Spinal cord (tissue), 10 donors: Measurements from ENCODE around the gene NLRC5. TPM values are rescaled to one million over a fixed set of nuclear protein-coding genes. Genes with fewer than 3 reads are reported as not detected.

Experiments used
- DNase-seq, 6 donors: peaks; one replicate each; pipeline versions ENCODE4 v3.0.0 to v3.0.0-alpha.2; 2013 to 2015; ENCODE audit warnings: low spot score in 6 of 6, low read depth in 4 of 6
- H3K27ac ChIP-seq: one replicate; pipeline ENCODE4 v1.5.1; 2013; ENCODE audit warnings: low read depth, low read length, control low read depth
- H3K27me3 ChIP-seq: one replicate; pipeline ENCODE4 v1.6.1; 2013; ENCODE audit warnings: low read length; ENCODE audit not compliant: control insufficient read depth, insufficient read depth
- H3K36me3 ChIP-seq: one replicate; pipeline ENCODE4 v1.6.1; 2013; ENCODE audit warnings: low read length; ENCODE audit not compliant: control insufficient read depth, insufficient read depth
- H3K4me1 ChIP-seq: one replicate; pipeline ENCODE4 v1.6.1; 2013; ENCODE audit warnings: low read length; ENCODE audit not compliant: control insufficient read depth, insufficient read depth
- H3K4me3 ChIP-seq: one replicate; pipeline ENCODE4 v1.5.1; 2013; ENCODE audit warnings: low read depth, low read length, control low read depth
- H3K9me3 ChIP-seq: one replicate; pipeline ENCODE4 v1.6.1; 2013; ENCODE audit warnings: low read length; ENCODE audit not compliant: control insufficient read depth, insufficient read depth
- WGBS: methylation state at CpG from one replicate; pipeline ENCODE4 v1.1.5; 2013; ENCODE audit warnings: missing lambda C conversion rate; ENCODE audit not compliant: insufficient coverage; 5-methylcytosine and 5-hydroxymethylcytosine counted together
- polyA plus RNA-seq, 2 donors: library from polyadenylated mRNA; unstranded; fragments of 120-200 nt; gene quantifications; one replicate each; pipeline ENCODE4 v1.2.1, GENCODE V29; 2013; ENCODE audit not compliant: insufficient read length in 2 of 2
- total RNA-seq, 2 donors: library from RNA; depleted of rRNA in 1 of 2; stranded (reverse); fragments of 120-200 nt in 1 of 2; fragments of >200 nt in 1 of 2; gene quantifications; one replicate each; pipeline versions ENCODE4 v1.2.3 to v1.2.4, GENCODE V29; 2013 to 2014
- donor health status: healthy.

Gene NLRC5
- total and polyA plus RNA-seq, 4 donors, result 2.5 to 5.7 (median 4.8) TPM

DNA sequence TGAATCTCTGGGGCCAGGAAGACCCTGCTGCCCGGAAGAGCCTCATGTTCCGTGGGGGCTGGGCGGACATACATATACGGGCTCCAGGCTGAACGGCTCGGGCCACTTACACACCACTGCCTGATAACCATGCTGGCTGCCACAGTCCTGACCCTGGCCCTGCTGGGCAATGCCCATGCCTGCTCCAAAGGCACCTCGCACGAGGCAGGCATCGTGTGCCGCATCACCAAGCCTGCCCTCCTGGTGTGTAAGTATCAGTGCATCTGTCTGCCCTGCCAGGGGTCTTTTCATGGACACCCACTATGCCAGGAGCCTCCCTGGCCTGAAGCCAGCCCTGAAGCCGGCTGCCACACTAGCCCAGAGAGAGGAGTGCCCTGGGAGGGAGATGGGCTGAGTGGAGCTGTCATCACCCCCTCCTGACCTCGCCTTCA lies 27.5 kb upstream of the NLRC5 start, which contains the start of gene CETP:
Gene CETP (plus strand): TSS at position 100 of the 431 bp plus-strand sequence. CDS start 30 bp downstream, at position 130.
- H3K27ac ChIP-seq, result peak within 1 kb of the TSS; percentile 33
- WGBS, result 59% methylated on average over 11 of the region's 12 CpGs
- no peak for DNase-seq
- peaks cover 28% of the 10 kb centered on the region for H3K4me1 ChIP-seq
- no peak within 1 kb of the TSS for H3K4me3 ChIP-seq
- H3K27me3 ChIP-seq, result no peaks in the 10 kb centered on the region
- H3K36me3 ChIP-seq, result no peaks in the 10 kb centered on the region
- no peaks in the 10 kb centered on the region for H3K9me3 ChIP-seq

DNA sequence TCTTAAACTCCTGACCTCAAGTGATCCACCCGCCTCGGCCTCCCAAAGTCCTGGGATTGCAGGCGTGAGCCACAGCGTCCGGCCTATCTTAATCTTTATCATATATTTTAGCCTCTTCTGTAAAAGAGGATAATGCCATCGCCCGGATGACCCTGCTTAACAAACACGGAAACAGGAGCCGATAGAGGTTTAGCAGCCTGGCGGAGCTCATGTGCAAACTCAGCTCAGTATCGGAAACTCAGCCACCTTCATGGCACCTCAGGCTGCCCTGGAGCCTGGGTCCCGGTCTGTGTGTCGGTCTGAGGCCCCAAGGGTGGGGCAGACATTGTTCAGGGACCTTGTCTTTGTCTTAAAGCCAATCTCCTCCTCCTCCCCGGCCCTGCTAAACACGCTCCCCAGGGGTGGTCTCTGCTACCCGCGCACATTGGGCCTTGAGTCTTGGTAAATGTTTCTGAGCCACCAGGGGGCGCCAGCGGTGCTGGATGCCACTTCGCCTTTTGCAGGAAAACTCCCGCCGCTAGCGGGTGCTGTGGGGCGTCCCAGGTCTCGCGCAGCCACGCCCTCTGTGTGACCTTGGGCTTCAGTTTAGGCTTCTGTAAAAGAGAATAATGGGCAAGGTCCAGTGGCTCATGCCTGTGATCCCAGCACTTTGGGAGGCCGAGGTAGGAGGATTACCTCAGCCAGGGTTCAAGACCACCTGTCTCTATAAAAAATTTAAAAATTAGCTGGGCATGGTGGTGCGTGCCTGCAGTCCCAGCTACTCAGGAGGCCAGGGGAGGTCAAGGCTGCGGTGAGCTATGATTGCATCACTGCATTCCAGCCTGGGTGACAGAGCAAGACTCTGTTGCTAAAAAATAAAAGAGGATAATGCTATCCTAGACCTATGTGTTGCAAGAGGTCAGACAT lies 24.9 kb upstream of the NLRC5 start:
- peak in 3 of 6 donors; percentile 11 to 67 (median 51) for DNase-seq
- Histone ChIP-seq H3K9me3 (no peaks in the 10 kb centered on the region), H3K27me3 (no peaks in the 10 kb centered on the region), H3K4me1 (peaks cover 26% of the 10 kb centered on the region), H3K36me3 (no peaks in the 10 kb centered on the region), H3K27ac (no peak overlapping the region), H3K4me3 (no peak overlapping the region)
- 45% methylated on average over 29 of the region's 30 CpGs for WGBS

DNA sequence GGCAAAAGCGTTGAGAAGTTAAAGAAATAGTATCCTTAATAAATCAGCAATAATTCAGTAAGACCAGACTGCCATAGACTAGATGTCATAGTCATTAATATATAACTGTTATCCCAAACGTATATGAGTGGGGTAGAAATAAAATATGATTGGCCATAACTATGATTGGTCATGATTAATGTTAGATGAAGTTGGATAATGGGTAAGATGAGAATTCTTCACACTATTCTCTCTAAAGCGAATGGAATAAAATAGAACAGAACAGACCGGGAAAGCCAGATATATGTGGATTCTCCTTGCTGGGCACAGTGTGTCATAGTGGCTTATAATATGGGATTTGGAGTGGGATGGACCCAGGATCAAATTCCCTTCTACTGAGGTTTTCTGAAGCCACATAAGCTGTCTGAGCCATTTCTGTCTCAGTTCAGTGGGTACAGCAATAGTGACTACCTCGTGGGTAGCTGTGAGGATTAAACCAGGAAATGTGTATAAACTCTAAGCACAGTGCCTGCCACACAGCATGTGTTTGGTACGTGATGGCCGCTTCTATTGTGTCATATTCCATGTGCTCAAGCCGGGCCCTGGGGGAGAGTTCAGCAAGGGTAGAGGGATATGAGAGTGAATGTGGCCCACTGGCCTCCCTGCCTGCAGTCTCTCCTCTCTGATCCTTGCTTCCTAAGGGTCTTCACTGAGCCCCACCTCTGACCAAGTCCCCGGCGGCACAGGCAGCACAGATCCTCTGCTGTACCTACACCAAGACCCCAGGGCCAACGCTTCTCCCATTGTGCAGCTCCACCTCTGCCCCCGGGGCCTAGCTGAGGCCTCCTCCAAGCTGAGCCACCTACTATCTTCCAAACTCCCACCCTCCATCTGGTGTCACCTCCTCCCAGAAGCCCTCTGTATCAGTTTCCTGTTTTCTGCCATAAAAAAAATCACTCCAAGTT lies 23.9 kb upstream of the NLRC5 start:
- H3K4me3 ChIP-seq, result no peak overlapping the region
- WGBS, result 77% methylated on average over 8 of the region's 12 CpGs
- H3K4me1 ChIP-seq, result peaks cover 22% of the 10 kb centered on the region
- H3K36me3 ChIP-seq, result no peaks in the 10 kb centered on the region
- H3K27ac ChIP-seq, result peak overlapping the region; percentile 1
- no peaks in the 10 kb centered on the region for H3K27me3 ChIP-seq
- H3K9me3 ChIP-seq, result no peaks in the 10 kb centered on the region
- no peak for DNase-seq

DNA sequence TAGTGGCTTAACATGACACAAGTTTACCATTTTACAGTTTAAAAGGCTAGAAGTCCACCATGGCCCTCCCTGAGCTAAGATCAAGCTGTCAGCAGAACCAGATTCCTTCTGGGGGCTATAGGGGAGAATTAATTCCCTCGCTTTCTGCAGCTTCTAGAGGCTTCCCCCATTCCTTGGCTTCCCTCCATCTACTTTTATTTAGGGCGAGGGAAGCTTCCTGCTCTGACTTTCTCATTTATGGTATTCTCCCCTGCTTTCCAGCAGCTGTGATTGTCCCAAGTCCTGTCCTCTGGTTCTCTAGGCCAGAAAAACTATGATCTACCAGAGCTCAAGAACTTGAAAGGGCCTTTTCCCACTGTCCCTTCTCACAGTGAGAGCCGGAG lies 23.3 kb upstream of the NLRC5 start:
- WGBS, result 67% methylated on average over 1 of the region's 3 CpGs
- no peaks in the 10 kb centered on the region for H3K27me3 ChIP-seq
- H3K4me1 ChIP-seq, result peaks cover 15% of the 10 kb centered on the region
- DNase-seq, result no peak
- no peaks in the 10 kb centered on the region for H3K9me3 ChIP-seq
- no peaks in the 10 kb centered on the region for H3K36me3 ChIP-seq
- no peak overlapping the region for H3K4me3 ChIP-seq
- peak overlapping the region; percentile 1 for H3K27ac ChIP-seq

DNA sequence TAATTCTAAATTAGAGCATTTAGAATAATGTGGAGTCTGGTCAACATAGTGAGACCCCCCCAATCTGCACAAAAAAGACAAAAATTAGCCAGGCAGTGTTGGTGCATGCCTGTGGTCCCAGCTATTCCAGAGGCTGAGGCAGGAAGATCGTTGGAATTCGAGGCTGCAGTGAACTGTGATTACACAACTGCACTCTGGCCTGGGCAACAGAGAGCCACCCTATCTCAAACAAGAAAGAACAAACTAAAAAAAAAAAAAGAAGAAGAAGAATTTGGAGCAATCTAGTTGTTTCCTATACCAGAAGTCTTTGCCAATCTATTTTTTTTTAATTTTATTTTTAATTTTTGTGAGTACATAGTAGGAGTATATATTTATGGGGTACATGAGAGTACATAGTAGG lies 21.6 kb upstream of the NLRC5 start:
- no peaks in the 10 kb centered on the region for H3K9me3 ChIP-seq
- no peak for DNase-seq
- peaks cover 5% of the 10 kb centered on the region for H3K4me1 ChIP-seq
- H3K27me3 ChIP-seq, result no peaks in the 10 kb centered on the region
- H3K4me3 ChIP-seq, result no peak overlapping the region
- H3K27ac ChIP-seq, result no peak overlapping the region
- no CpG with 5 or more reads among the region's 2 CpGs for WGBS
- no peaks in the 10 kb centered on the region for H3K36me3 ChIP-seq

DNA sequence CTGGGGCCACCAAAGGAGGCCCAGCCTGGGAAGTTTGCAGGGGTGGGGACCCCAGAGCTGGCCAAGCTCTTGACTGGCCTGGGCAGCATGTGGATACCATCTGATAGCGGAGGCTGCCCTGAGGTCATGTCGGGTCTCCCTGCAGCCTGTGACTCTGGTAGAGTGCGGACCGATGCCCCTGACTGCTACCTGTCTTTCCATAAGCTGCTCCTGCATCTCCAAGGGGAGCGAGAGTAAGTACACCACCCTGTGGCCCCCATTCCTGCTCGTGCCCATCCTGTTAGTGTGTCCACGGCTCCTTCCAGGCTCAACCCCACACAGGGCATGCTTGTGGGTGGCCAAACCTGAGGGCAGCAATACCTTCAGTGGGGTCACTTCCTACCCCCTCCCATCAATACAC lies 19.6 kb upstream of the NLRC5 start:
- no peak overlapping the region for H3K27ac ChIP-seq
- WGBS, result 89% methylated on average over 7 of the region's 7 CpGs
- no peak for DNase-seq
- no peak overlapping the region for H3K4me3 ChIP-seq
- no peaks in the 10 kb centered on the region for H3K36me3 ChIP-seq
- H3K27me3 ChIP-seq, result no peaks in the 10 kb centered on the region
- H3K9me3 ChIP-seq, result no peaks in the 10 kb centered on the region
- H3K4me1 ChIP-seq, result peaks cover 5% of the 10 kb centered on the region

DNA sequence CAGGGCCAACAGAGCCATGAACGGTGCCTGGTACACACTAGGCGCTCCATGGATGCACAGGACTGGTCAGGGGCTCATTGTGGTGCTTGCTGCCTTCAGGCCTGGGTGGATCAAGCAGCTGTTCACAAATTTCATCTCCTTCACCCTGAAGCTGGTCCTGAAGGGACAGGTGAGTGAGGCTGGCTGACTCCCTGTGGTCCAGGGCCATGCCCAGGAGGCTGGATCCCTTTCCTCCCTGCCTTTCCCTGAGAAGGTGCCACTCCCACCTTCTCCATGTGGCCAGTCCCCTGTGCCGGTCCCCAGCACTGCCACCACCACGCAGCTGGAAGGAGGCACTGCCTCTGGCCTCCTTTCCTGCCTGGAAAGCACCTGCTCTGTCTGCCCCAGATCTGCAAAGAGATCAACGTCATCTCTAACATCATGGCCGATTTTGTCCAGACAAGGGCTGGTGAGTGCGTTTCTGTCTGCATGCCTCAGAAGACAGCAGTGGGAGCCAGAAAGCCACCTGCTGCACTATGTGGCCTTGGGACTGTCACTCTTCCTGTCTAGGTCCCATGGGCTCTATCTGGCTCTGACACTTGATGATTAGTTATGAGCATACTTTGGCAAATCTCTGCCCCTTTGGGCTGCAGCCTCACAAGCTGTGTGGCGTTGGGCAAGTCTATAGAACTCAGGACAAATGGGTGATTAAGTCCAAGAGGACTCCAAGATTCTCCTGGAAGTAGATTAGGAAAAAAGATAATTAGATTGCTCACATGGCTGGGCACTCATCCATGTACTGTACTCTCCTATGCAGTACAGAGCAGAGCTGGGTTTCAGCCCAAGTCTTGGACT lies 18.2 kb upstream of the NLRC5 start:
- no peak overlapping the region for H3K27ac ChIP-seq
- no peak overlapping the region for H3K4me3 ChIP-seq
- WGBS, result 87% methylated on average over 8 of the region's 8 CpGs
- no peak for DNase-seq
- no peaks in the 10 kb centered on the region for H3K27me3 ChIP-seq
- no peaks in the 10 kb centered on the region for H3K9me3 ChIP-seq
- no peaks in the 10 kb centered on the region for H3K4me1 ChIP-seq
- H3K36me3 ChIP-seq, result no peaks in the 10 kb centered on the region

DNA sequence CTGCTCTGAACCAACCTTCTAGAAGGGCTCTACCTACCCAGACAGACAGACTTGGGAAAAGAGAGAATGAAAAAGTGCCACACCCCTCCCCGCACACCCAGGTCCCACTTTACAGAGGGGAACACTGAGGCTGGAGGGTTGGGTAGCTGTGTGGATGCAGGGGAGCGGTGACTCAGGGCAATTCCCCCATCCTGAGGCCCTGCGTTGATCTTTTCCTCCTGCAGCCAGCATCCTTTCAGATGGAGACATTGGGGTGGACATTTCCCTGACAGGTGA lies 17.7 kb upstream of the NLRC5 start:
- H3K9me3 ChIP-seq, result no peaks in the 10 kb centered on the region
- no CpG with 5 or more reads among the region's 3 CpGs for WGBS
- H3K27me3 ChIP-seq, result no peaks in the 10 kb centered on the region
- no peak overlapping the region for H3K4me3 ChIP-seq
- H3K27ac ChIP-seq, result no peak overlapping the region
- no peaks in the 10 kb centered on the region for H3K36me3 ChIP-seq
- H3K4me1 ChIP-seq, result no peaks in the 10 kb centered on the region
- no peak for DNase-seq
